H9 (cell line): ENCODE results near the gene NEURL3. TPM values are rescaled to one million over a fixed set of nuclear protein-coding genes. Genes with fewer than 3 reads are reported as not detected.

Experiments
- DNase-seq: peaks from one replicate; pipeline ENCODE4 v3.0.0-alpha.2; 2017
- H2AFZ ChIP-seq: one replicate; pipeline ENCODE4 v1.6.1; 2013; ENCODE audit warnings: mild to moderate bottlenecking, low read length, control low read depth, moderate library complexity
- H2AK5ac ChIP-seq: 2 replicates; pipeline ENCODE4 v1.6.1; 2013; ENCODE audit warnings: low read length, control low read depth, mixed read lengths; ENCODE audit not compliant: insufficient read length
- H2BK120ac ChIP-seq: one replicate; pipeline ENCODE4 v1.6.1; 2013; ENCODE audit warnings: low read depth, mild to moderate bottlenecking, low read length, control low read depth, inconsistent platforms; ENCODE audit not compliant: poor library complexity, severe bottlenecking
- H2BK12ac ChIP-seq: 2 replicates; pipeline ENCODE4 v1.6.1; 2013; ENCODE audit warnings: low read length, control low read depth, mixed read lengths, low read depth; ENCODE audit not compliant: insufficient read length
- H2BK15ac ChIP-seq: 2 replicates; pipeline ENCODE4 v1.6.1; 2013; ENCODE audit warnings: low read depth, low read length, control low read depth
- H2BK20ac ChIP-seq: one replicate; pipeline ENCODE4 v1.6.1; 2013; ENCODE audit warnings: low read depth, mild to moderate bottlenecking, low read length, control low read depth, inconsistent platforms; ENCODE audit not compliant: poor library complexity, severe bottlenecking
- H2BK5ac ChIP-seq: 2 replicates; pipeline ENCODE4 v1.6.1; 2013; ENCODE audit warnings: low read length, control low read depth, mixed read lengths; ENCODE audit not compliant: insufficient read length
- H3K14ac ChIP-seq: 2 replicates; pipeline ENCODE4 v1.6.1; 2013; ENCODE audit warnings: low read length, control low read depth; ENCODE audit not compliant: insufficient read depth
- H3K18ac ChIP-seq: 2 replicates; pipeline ENCODE4 v1.6.1; 2013; ENCODE audit warnings: low read depth, mild to moderate bottlenecking, mixed read lengths, low read length, control low read depth; ENCODE audit not compliant: insufficient read length
- H3K23ac ChIP-seq: 2 replicates; pipeline ENCODE4 v1.6.1; 2013; ENCODE audit warnings: low read length, control low read depth, mixed read lengths, low read depth; ENCODE audit not compliant: insufficient read length
- H3K23me2 ChIP-seq: 2 replicates; pipeline ENCODE4 v1.6.1; 2013; ENCODE audit warnings: low read depth, mild to moderate bottlenecking, mixed read lengths, low read length, control low read depth; ENCODE audit not compliant: insufficient read length, poor library complexity, severe bottlenecking
- H3K27ac ChIP-seq: 2 replicates; pipeline ENCODE4 v1.5.1; 2013; ENCODE audit warnings: low read length, control low read depth, mixed read lengths, low read depth; ENCODE audit not compliant: insufficient read length
- H3K27me3 ChIP-seq: 2 replicates; pipeline ENCODE4 v1.6.1; 2013; ENCODE audit warnings: low read length, control low read depth, inconsistent platforms; ENCODE audit not compliant: insufficient read depth
- H3K4ac ChIP-seq: 2 replicates; pipeline ENCODE4 v1.6.1; 2013; ENCODE audit warnings: low read depth, mild to moderate bottlenecking, control low read depth, inconsistent platforms, low read length, moderate library complexity
- H3K4me1 ChIP-seq: 2 replicates; pipeline ENCODE4 v1.6.1; 2013; ENCODE audit warnings: low read length, control low read depth, inconsistent platforms; ENCODE audit not compliant: insufficient read depth
- H3K4me2 ChIP-seq: 2 replicates; pipeline ENCODE4 v1.6.1; 2013; ENCODE audit warnings: low read length, control low read depth, mixed read lengths; ENCODE audit not compliant: insufficient read length, insufficient read depth
- H3K56ac ChIP-seq: 2 replicates; pipeline ENCODE4 v1.6.1; 2013; ENCODE audit warnings: low read depth, mild to moderate bottlenecking, mixed read lengths, low read length, control low read depth; ENCODE audit not compliant: insufficient read length
- H3K79me1 ChIP-seq: 2 replicates; pipeline ENCODE4 v1.6.1; 2013; ENCODE audit warnings: low read depth, mild to moderate bottlenecking, moderate library complexity, low read length, control low read depth, inconsistent platforms; ENCODE audit not compliant: insufficient read depth, poor library complexity, severe bottlenecking
- H3K79me2 ChIP-seq: 2 replicates; pipeline ENCODE4 v1.6.1; 2013; ENCODE audit warnings: low read length, control low read depth, inconsistent platforms; ENCODE audit not compliant: insufficient read depth
- H3K9ac ChIP-seq: 2 replicates; pipeline ENCODE4 v1.6.1; 2013; ENCODE audit warnings: low read length, control low read depth, mixed read lengths; ENCODE audit not compliant: insufficient read length; ENCODE audit errors: extremely low read depth
- H3K9me3 ChIP-seq: one replicate; pipeline ENCODE4 v1.6.1; 2013; ENCODE audit warnings: low read depth, low read length, inconsistent platforms; ENCODE audit not compliant: control insufficient read depth
- H3T11ph ChIP-seq: one replicate; pipeline ENCODE4 v1.6.1; 2013; ENCODE audit warnings: mild to moderate bottlenecking, low read length, control low read depth, inconsistent platforms
- H4K20me1 ChIP-seq: one replicate; pipeline ENCODE4 v1.6.1; 2013; ENCODE audit not compliant: control insufficient read depth, insufficient read length, insufficient read depth
- H4K5ac ChIP-seq: 2 replicates; pipeline ENCODE4 v1.6.1; 2013; ENCODE audit warnings: low read depth, mild to moderate bottlenecking, mixed read lengths, low read length, control low read depth; ENCODE audit not compliant: insufficient read length
- H4K8ac ChIP-seq: replicated peaks from 2 replicates; pipeline ENCODE4 v1.6.1; 2013; ENCODE audit warnings: low read length, control low read depth, mixed read lengths, low read depth; ENCODE audit not compliant: insufficient read length
- H4K91ac ChIP-seq: 2 replicates; pipeline ENCODE4 v1.6.1; 2013; ENCODE audit warnings: low read depth, mild to moderate bottlenecking, moderate library complexity, mixed read lengths, low read length, control low read depth; ENCODE audit not compliant: insufficient read length
- H3K27ac Mint-ChIP-seq, 3 experiments: 2 replicates in 2 of 3; 3 replicates in 1 of 3; pipeline ENCODE4 v1.8.0; 2020 to 2021; ENCODE audit warnings: mixed read lengths in 3 of 3, mild to moderate bottlenecking in 1 of 3, moderate library complexity in 1 of 3
- H3K27me3 Mint-ChIP-seq: 2 replicates; pipeline ENCODE4 v1.8.0; 2021; ENCODE audit warnings: low read depth, mild to moderate bottlenecking, moderate library complexity, mixed read lengths
- H3K36me3 Mint-ChIP-seq, 3 experiments: 2 replicates in 2 of 3; 3 replicates in 1 of 3; pipeline ENCODE4 v1.8.0; 2020 to 2021; ENCODE audit warnings: low read depth in 3 of 3, mixed read lengths in 3 of 3; ENCODE audit not compliant: insufficient read depth in 1 of 3
- H3K4me1 Mint-ChIP-seq, 2 experiments: 2 replicates each; pipeline ENCODE4 v1.8.0; 2020; ENCODE audit warnings: mixed read lengths in 2 of 2
- H3K4me3 Mint-ChIP-seq, 2 experiments: 2 replicates in 1 of 2; 3 replicates in 1 of 2; pipeline ENCODE4 v1.8.0; 2020 to 2021; ENCODE audit warnings: mild to moderate bottlenecking in 2 of 2, mixed read lengths in 2 of 2, moderate library complexity in 1 of 2
- H3K9me3 Mint-ChIP-seq, 2 experiments: 2 replicates in 1 of 2; 3 replicates in 1 of 2; pipeline ENCODE4 v1.8.0; 2020; ENCODE audit warnings: mild to moderate bottlenecking in 2 of 2, mixed read lengths in 2 of 2, moderate library complexity in 1 of 2
- CTCF ChIP-seq: fragments of 200-600 bp; sonication (generic); conservative IDR thresholded peaks from 3 replicates; pipeline ENCODE4 v1.8.0; 2021; ENCODE audit warnings: antibody characterized with exemption, mild to moderate bottlenecking
- WGBS: extraction: QIAGEN DNeasy Blood & Tissue Kit; methylation state at CpG from one replicate; pipeline ENCODE4 v1.1.7; 2013; ENCODE audit warnings: missing lambda C conversion rate, low lambda C conversion rate, mixed read lengths; ENCODE audit not compliant: insufficient read length; ENCODE audit errors: extremely low coverage; 5-methylcytosine and 5-hydroxymethylcytosine counted together
- total RNA-seq: library from RNA; stranded (reverse); gene quantifications from 2 replicates; pipeline ENCODE4 v1.2.1, GENCODE V29; 2021

NEURL3 gene
- total RNA-seq, 1 experiment from 2014 or later = not detected

- no peak overlapping the region for H2BK12ac ChIP-seq
- H4K5ac ChIP-seq = no peak overlapping the region
- H4K91ac ChIP-seq = no peak overlapping the region
- H2BK120ac ChIP-seq = no peak overlapping the region
- peaks cover 19% of the 10 kb centered on the region for H3K23me2 ChIP-seq
- no peaks in the 10 kb centered on the region for H4K20me1 ChIP-seq
- no peak overlapping the region for H3K4me2 ChIP-seq
- H3K4me1 Mint-ChIP-seq = peaks cover 28 to 43% of the 10 kb centered on the region in 2 experiments
- H3K27me3 ChIP-seq = peaks cover 12% of the 10 kb centered on the region; the same call in 1 of the 2 replicates
- no peak overlapping the region for H3K9ac ChIP-seq
- H2BK5ac ChIP-seq = no peak overlapping the region
- H3K56ac ChIP-seq = no peak overlapping the region
- H3K27ac ChIP-seq = no peak overlapping the region
- H4K8ac ChIP-seq = no peak overlapping the region
- no peak overlapping the region for H3K4ac ChIP-seq
- no CpG with 5 or more reads among the region's 5 CpGs for WGBS
- no peak overlapping the region for H3K27ac Mint-ChIP-seq
- H3K4me1 ChIP-seq = peaks cover 3% of the 10 kb centered on the region; the same call in 1 of the 2 replicates
- no peak overlapping the region for H3K4me3 Mint-ChIP-seq
- no peak overlapping the region for H3K18ac ChIP-seq
- no peak overlapping the region for H3K14ac ChIP-seq
- no peak overlapping the region for H3T11ph ChIP-seq
- H2BK20ac ChIP-seq = no peak overlapping the region
- H3K27me3 Mint-ChIP-seq = peaks cover 57% of the 10 kb centered on the region
- no peaks in the 10 kb centered on the region for H3K36me3 Mint-ChIP-seq
- no peak overlapping the region for H2AK5ac ChIP-seq
- H3K9me3 Mint-ChIP-seq = no peaks in the 10 kb centered on the region
- H2AFZ ChIP-seq = no peak overlapping the region
- TF ChIP-seq CTCF = no peak
- no peaks in the 10 kb centered on the region for H3K79me1 ChIP-seq
- no peaks in the 10 kb centered on the region for H3K9me3 ChIP-seq
- no peak overlapping the region for H2BK15ac ChIP-seq
- no peak overlapping the region for H3K23ac ChIP-seq
- no peaks in the 10 kb centered on the region for H3K79me2 ChIP-seq
- DNase-seq = no peak
These were observed 29.6 kb upstream of the NEURL3 start for GRCh38 chr2:96534701-96535181.
